ENCODE results near the gene CLECL1.
"Not testable (repeated sequence)": the region's sequence is repeated elsewhere in the genome, so short reads cannot be mapped to it uniquely, and the experiment has no call there.

The CLECL1 gene

DNA sequence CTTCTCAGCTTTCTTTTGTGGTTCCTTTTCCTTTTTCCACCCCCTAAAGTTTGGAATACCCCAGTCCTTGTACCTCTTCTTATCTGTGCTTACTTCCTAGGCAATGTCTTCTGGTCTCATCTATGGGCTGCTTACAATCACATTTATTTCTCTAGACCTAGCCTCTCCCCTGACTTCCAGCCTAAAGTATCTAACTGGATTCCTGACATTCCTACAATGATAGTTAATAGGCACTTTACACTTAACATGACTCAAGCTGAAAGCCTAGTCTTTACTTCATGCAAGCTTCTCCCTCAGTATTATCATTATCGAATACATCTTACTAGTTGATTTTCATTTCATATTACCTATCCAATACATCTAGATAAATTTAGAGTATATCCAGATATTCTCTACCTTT is 21.2 kb downstream of the CLECL1 start:
- no peak overlapping the region for H3K4me3 ChIP-seq (replicated peaks in 1 of 2; ENCODE audit: low read depth in 2 of 2, low read length in 2 of 2)
- TF ChIP-seq, protein P1, sequence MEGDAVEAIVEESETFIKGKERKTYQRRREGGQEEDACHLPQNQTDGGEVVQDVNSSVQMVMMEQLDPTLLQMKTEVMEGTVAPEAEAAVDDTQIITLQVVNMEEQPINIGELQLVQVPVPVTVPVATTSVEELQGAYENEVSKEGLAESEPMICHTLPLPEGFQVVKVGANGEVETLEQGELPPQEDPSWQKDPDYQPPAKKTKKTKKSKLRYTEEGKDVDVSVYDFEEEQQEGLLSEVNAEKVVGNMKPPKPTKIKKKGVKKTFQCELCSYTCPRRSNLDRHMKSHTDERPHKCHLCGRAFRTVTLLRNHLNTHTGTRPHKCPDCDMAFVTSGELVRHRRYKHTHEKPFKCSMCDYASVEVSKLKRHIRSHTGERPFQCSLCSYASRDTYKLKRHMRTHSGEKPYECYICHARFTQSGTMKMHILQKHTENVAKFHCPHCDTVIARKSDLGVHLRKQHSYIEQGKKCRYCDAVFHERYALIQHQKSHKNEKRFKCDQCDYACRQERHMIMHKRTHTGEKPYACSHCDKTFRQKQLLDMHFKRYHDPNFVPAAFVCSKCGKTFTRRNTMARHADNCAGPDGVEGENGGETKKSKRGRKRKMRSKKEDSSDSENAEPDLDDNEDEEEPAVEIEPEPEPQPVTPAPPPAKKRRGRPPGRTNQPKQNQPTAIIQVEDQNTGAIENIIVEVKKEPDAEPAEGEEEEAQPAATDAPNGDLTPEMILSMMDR (IDR thresholded peaks at IDR 0.05; ENCODE audit: low read depth, low read length), result no peak
- peak in 1 of 2 donors; percentile 5 for DNase-seq (ENCODE audit: low read depth in 2 of 2)

DNA sequence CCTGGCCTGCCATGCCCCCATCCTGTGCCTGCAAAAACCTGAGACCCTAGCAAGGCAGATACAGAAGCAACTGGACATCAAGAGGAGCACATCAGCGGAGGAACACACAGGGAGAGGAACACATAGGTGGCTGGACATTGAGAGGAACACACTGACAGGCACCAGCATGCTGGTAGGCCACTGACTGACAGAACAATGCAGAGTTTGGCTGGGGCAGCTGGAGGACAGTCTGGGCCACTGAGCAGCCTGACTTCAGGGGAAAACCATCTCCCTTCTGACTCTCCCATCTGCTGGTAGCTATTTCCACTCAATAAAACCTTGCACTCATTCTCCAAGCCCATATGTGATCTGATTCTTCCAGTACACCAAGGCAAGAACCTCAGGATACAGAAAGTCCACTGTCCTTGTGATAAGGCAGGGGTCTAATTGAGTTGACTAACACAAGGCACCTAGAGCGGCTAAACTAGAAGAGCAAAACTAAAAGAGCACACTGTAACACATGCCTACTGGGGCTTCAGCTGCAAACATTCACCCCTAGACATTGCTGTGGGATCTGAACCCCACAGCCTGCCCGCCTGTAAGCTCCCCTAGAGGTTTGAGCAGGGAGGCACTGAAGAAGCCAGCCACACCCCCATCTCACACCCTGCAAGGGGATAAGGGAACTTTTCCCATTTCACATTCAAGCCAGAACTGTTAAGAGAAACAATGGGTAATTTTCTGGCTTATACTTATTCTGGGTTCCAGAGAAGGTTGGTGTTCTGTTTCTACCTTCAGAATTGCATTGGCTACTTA is 22.1 kb downstream of the CLECL1 start:
- no peak for DNase-seq (ENCODE audit: low read depth in 2 of 2)
- TF ChIP-seq, protein P1 (IDR thresholded peaks at IDR 0.05; ENCODE audit: low read depth, low read length), result no peak
- no peak overlapping the region for H3K4me3 ChIP-seq (replicated peaks in 1 of 2; ENCODE audit: low read depth in 2 of 2, low read length in 2 of 2)

DNA sequence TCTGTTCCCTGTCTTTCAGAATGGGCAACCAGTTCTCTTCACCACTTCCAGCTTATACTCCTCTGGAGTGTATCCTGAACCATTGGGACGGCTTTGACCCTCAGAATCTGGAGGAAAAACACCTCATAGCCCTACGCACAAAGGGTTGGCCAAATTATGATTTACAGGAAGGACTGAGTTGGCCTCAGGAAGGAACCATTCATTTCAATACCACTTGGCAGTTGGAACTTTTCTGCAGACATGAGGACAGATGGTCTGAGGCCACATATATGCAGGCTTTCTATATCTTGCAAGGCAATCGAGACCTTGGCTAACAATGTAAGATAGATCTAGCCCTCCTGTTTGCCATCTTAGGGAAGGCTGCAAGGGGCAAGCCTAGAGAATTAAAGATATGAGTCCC is 24.0 kb downstream of the CLECL1 start:
- DNase-seq (ENCODE audit: low read depth in 2 of 2), result no peak
- no peak overlapping the region for H3K4me3 ChIP-seq (replicated peaks in 1 of 2; ENCODE audit: low read depth in 2 of 2, low read length in 2 of 2)
- TF ChIP-seq, protein P1 (IDR thresholded peaks at IDR 0.05; ENCODE audit: low read depth, low read length), result no peak

DNA sequence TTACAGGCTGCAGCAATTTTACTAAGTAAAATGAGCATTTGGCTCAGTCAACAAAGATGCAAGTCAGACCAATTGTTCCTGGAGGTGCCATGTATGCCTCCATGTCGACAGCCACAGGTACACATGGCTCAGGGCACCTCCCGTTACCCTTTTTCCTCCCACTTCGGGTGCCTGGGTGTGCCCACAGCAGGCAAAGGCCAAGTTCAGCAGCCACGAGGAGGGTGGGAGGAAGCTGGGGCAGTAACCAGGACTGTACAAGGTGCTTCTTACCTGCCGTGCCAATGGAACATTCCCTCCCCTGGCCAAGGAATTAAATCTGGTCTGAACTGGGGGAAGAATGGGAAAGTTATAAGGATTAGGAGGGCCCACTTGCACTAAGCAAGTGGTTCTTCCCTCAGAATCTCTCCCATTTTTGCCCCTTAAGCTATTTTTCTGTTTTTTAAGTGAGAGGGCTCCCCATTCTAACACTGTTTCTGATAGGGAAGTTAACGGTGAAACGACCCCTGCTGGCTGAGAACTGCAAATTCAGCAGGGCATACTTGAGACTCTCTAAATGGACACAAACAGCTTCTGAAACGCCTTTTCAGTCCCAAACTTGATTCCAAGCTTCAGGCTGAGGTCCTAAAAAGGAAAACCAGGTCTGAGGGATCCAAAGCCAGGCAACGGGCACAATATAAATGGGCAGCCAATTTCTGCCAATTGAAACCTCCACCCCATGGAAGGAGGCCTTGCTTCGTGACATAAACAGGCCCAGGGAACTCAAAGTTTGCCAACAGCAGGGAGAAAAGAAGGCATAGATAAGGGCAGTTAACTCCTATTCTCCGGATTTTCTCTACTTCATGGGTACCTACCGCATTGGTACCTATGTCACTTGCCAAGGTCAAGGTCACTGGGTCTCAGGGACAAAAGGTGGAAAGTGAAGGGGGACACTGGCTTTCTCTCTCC is 24.8 kb downstream of the CLECL1 start:
- TF ChIP-seq, protein P1 (IDR thresholded peaks at IDR 0.05; ENCODE audit: low read depth, low read length), result peak; percentile 79
- H3K4me3 ChIP-seq (replicated peaks in 1 of 2; ENCODE audit: low read depth in 2 of 2, low read length in 2 of 2), result no peak overlapping the region
- peak; percentile 76 for DNase-seq (ENCODE audit: low read depth in 2 of 2)

DNA sequence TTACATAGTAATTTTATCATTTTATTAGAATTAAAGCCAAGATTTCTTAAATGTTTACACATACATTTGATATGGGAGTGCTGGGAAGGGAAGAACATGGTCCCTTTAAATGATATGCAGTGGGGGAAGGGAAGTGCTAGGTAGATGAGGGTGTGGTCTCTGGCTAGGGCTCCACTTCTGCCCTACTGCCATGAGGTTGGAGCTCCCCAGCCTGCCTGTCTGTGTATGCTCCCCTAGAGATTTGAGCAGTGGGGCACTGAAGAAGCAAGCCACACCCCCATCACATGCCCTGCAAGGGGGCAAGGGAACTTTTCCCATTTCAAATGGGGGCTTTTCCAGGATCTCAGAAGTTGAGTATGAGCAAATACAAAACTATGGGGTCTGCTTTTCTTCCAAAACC is 25.5 kb downstream of the CLECL1 start:
- no peak for DNase-seq (ENCODE audit: low read depth in 2 of 2)
- no peak overlapping the region for H3K4me3 ChIP-seq (replicated peaks in 1 of 2; ENCODE audit: low read depth in 2 of 2, low read length in 2 of 2)
- TF ChIP-seq, protein P1 (IDR thresholded peaks at IDR 0.05; ENCODE audit: low read depth, low read length), result no peak

DNA sequence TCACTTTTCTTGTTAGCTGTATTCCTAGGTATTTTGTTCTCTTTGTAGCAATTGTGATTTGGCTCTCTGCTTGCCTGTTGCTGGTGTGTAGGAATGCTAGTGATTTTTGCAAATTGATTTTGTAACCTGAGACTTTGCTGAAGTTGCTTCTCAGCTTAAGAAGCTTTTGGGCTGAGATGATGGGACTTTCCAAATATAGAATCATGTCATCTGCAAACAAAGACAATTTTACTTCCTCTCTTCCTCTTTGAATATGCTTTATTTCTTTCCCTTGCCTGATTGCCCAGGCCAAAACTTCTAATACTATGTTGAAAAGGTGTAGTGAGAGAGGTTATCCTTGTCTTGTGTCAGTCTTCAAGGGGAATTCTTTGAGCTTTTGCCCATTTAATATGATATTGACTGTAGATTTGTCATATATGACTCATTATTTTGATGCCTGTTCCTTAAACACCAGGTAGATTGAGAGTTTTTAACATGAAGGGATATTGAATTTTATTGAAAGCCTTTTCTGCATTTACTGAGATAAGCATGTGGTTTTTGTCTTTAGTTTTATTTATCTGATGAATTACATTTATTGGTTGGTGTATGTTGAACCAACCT is 26.7 kb downstream of the CLECL1 start:
- no peak for DNase-seq (ENCODE audit: low read depth in 2 of 2)
- TF ChIP-seq, protein P1 (IDR thresholded peaks at IDR 0.05; ENCODE audit: low read depth, low read length), result no peak
- no peak overlapping the region for H3K4me3 ChIP-seq (replicated peaks in 1 of 2; ENCODE audit: low read depth in 2 of 2, low read length in 2 of 2)

DNA sequence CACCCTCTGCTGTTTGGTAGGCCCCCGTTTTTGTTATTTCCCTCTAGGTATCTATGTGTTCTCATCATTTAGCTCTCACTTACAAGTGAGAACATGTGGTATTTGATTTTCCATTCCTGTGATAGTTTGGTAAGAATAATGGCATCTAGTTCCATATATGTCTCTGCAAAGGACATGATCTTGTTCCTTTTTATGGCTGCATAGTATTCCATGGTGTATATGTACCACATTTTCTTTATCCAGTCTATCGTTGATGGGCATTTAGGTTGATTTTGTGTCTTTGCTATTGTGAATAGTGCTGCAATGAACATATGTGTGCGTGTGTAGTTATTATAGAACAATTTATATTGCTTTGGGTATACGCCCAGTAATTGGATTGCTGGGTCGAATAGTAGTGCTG is 28.3 kb downstream of the CLECL1 start:
- not testable (repeated sequence) for H3K4me3 ChIP-seq (replicated peaks in 1 of 2; ENCODE audit: low read depth in 2 of 2, low read length in 2 of 2); DNase-seq (ENCODE audit: low read depth in 2 of 2)
